KMS-11 (cell line): ENCODE results near the gene CKAP2L.

Experiments
- H2AFZ ChIP-seq: fragments of 200-600 bp; sonication (generic); 2 replicates; pipeline ENCODE4 v1.6.1; 2016; ENCODE audit warnings: antibody characterized with exemption, mixed run types, low read depth
- H3K27ac ChIP-seq: fragments of 200-600 bp; sonication (generic); 2 replicates; pipeline ENCODE4 v1.6.1; 2016; ENCODE audit warnings: mild to moderate bottlenecking, mixed run types
- H3K27me3 ChIP-seq: fragments of 200-600 bp; sonication (generic); 2 replicates; pipeline ENCODE4 v1.6.1; 2017; ENCODE audit warnings: mild to moderate bottlenecking, low read depth, mixed run types, moderate library complexity; ENCODE audit not compliant: insufficient read depth
- H3K36me3 ChIP-seq: fragments of 200-600 bp; sonication (generic); 2 replicates; pipeline ENCODE4 v1.6.1; 2017; ENCODE audit warnings: mild to moderate bottlenecking, mixed run types; ENCODE audit not compliant: insufficient read depth
- H3K4me1 ChIP-seq: fragments of 200-600 bp; sonication (generic); 2 replicates; pipeline ENCODE4 v1.6.1; 2016; ENCODE audit warnings: mild to moderate bottlenecking, low read depth, mixed run types; ENCODE audit not compliant: poor library complexity, severe bottlenecking
- H3K4me2 ChIP-seq: fragments of 200-600 bp; sonication (generic); 2 replicates; pipeline ENCODE4 v1.7.0; 2016; ENCODE audit warnings: mild to moderate bottlenecking, mixed run types
- H3K4me3 ChIP-seq: fragments of 200-600 bp; sonication (generic); IDR thresholded peaks from 2 replicates; pipeline ENCODE4 v1.6.1; 2017; ENCODE audit warnings: low read depth, low read length, mixed read lengths; ENCODE audit not compliant: insufficient read depth
- H3K79me2 ChIP-seq: fragments of 200-600 bp; sonication (generic); 2 replicates; pipeline ENCODE4 v1.6.1; 2016; ENCODE audit warnings: low read depth, mixed run types; ENCODE audit not compliant: insufficient read depth
- H3K9ac ChIP-seq: fragments of 200-600 bp; sonication (generic); 2 replicates; pipeline ENCODE4 v1.6.1; 2016; ENCODE audit warnings: mild to moderate bottlenecking, mixed run types
- H4K20me1 ChIP-seq: fragments of 200-600 bp; sonication (generic); 2 replicates; pipeline ENCODE4 v1.6.1; 2016; ENCODE audit warnings: mild to moderate bottlenecking, mixed run types; ENCODE audit not compliant: insufficient read depth
- TF ChIP-seq, protein P1 (sequence below): fragments of 200-600 bp; sonication (generic); conservative IDR thresholded peaks from 2 replicates; pipeline ENCODE4 v1.6.1; 2017; ENCODE audit warnings: low read depth, mild to moderate bottlenecking, antibody characterized with exemption, low read length, moderate library complexity, mixed read lengths

The CKAP2L gene

DNA sequence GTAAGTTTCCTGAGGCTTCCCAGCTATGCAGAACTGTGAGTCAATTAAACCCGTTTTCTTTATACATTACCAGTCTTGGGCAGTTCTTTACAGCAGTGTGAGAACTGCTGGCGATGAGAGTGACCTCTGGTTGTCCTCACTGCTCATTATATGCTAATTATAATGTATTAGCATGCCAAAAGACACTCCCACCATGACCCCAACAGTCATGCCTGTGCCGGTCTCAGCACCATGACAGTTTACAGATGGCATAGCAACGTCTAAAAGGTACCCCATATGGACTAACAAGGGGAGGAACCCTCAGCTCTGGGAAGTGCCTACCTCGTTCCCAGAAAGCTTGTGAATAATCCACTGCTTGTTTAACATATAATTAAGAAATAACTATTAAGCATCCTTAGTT is 28.0 kb upstream of the CKAP2L start:
- no peak overlapping the region for H2AFZ ChIP-seq
- H3K9ac ChIP-seq = no peak overlapping the region
- no peaks in the 10 kb centered on the region for H3K79me2 ChIP-seq
- no peaks in the 10 kb centered on the region for H3K4me1 ChIP-seq
- H3K4me2 ChIP-seq = no peak overlapping the region
- no peak overlapping the region for H3K4me3 ChIP-seq
- TF ChIP-seq, protein P1, sequence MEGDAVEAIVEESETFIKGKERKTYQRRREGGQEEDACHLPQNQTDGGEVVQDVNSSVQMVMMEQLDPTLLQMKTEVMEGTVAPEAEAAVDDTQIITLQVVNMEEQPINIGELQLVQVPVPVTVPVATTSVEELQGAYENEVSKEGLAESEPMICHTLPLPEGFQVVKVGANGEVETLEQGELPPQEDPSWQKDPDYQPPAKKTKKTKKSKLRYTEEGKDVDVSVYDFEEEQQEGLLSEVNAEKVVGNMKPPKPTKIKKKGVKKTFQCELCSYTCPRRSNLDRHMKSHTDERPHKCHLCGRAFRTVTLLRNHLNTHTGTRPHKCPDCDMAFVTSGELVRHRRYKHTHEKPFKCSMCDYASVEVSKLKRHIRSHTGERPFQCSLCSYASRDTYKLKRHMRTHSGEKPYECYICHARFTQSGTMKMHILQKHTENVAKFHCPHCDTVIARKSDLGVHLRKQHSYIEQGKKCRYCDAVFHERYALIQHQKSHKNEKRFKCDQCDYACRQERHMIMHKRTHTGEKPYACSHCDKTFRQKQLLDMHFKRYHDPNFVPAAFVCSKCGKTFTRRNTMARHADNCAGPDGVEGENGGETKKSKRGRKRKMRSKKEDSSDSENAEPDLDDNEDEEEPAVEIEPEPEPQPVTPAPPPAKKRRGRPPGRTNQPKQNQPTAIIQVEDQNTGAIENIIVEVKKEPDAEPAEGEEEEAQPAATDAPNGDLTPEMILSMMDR = no peak
- H4K20me1 ChIP-seq = no peaks in the 10 kb centered on the region
- H3K27ac ChIP-seq = no peak overlapping the region
- no peaks in the 10 kb centered on the region for H3K27me3 ChIP-seq
- no peaks in the 10 kb centered on the region for H3K36me3 ChIP-seq

DNA sequence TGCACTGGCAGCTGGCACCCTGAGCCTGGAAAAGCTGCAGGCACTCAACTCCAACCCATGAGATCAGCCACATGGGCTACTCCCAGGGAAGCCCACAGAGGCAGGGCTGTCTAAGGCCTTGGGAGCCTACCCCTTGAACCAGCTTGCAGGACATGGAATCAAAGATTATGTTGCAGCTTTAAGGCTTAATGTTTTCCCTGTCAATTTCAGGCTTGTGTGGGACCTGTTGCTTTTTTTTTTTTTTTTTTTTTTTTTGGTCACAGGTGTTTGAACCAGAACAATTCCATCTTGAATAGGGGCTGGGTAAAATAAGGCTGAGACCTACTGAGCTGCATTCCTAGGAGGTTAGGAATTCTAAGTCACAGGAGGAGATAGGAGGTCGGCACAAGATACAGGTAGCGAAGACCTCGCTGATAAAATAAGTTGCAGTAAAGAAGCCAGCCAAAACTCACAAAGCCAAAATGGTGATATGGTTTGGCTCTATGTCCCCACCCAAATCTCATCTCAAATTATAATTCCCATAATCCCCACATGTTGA is 27.4 kb upstream of the CKAP2L start:
- H3K27me3 ChIP-seq = no peaks in the 10 kb centered on the region
- no peaks in the 10 kb centered on the region for H3K4me1 ChIP-seq
- H3K4me3 ChIP-seq = no peak overlapping the region
- no peaks in the 10 kb centered on the region for H3K79me2 ChIP-seq
- no peak overlapping the region for H3K4me2 ChIP-seq
- H3K36me3 ChIP-seq = no peaks in the 10 kb centered on the region
- no peak overlapping the region for H2AFZ ChIP-seq
- no peak overlapping the region for H3K9ac ChIP-seq
- no peaks in the 10 kb centered on the region for H4K20me1 ChIP-seq
- no peak overlapping the region for H3K27ac ChIP-seq
- TF ChIP-seq, protein P1 = no peak

DNA sequence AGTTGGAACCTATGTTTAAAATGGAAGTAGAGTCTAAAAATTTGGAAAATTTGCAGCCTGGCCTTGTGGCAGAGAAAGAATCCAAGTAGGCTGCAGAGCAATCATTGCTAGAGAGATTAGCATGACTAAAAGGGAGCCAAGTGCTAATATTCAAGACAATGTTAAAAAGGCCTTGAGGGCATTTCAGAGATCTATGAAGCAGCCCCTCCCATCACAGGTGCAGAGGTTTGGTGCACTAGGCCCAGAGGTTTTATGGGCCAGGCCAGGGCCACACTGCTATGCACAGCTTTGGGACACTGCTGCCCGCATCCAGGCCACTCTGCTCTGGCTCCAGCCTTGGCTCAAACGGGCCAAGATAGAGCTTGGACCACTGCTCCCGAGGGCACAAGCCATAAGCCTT is 26.6 kb upstream of the CKAP2L start:
- no peak overlapping the region for H3K27ac ChIP-seq
- H3K27me3 ChIP-seq = no peaks in the 10 kb centered on the region
- H3K4me2 ChIP-seq = no peak overlapping the region
- TF ChIP-seq, protein P1 = no peak
- no peak overlapping the region for H3K9ac ChIP-seq
- H3K4me1 ChIP-seq = no peaks in the 10 kb centered on the region
- H4K20me1 ChIP-seq = no peaks in the 10 kb centered on the region
- no peak overlapping the region for H2AFZ ChIP-seq
- H3K36me3 ChIP-seq = no peaks in the 10 kb centered on the region
- H3K79me2 ChIP-seq = no peaks in the 10 kb centered on the region
- no peak overlapping the region for H3K4me3 ChIP-seq

DNA sequence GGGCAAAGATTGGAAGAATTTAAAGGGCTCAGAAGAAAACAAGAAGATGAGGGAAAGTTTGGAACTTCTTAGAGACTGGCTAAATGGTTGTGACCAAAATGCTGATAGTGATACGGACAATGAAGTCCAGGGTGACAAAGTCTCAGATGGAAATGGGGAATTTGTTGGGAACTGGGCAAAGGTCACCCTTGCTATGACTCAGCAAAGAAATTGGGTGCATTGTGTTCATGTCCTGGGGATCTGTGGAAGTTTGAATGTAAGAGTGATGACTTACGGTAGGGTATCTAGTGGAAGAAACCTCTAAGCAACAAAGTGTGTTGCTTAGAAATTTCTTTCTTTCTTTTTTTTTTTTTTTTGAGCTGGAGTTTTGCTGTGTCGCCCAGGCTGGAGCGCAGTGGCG is 25.9 kb upstream of the CKAP2L start:
- Histone ChIP-seq H4K20me1 (no peaks in the 10 kb centered on the region), H3K4me2 (no peak overlapping the region), H3K27me3 (no peaks in the 10 kb centered on the region), H3K79me2 (no peaks in the 10 kb centered on the region), H3K27ac (no peak overlapping the region), H3K4me3 (no peak overlapping the region), H3K9ac (no peak overlapping the region), H2AFZ (no peak overlapping the region), H3K36me3 (no peaks in the 10 kb centered on the region), H3K4me1 (no peaks in the 10 kb centered on the region)
- TF ChIP-seq, protein P1 = no peak

DNA sequence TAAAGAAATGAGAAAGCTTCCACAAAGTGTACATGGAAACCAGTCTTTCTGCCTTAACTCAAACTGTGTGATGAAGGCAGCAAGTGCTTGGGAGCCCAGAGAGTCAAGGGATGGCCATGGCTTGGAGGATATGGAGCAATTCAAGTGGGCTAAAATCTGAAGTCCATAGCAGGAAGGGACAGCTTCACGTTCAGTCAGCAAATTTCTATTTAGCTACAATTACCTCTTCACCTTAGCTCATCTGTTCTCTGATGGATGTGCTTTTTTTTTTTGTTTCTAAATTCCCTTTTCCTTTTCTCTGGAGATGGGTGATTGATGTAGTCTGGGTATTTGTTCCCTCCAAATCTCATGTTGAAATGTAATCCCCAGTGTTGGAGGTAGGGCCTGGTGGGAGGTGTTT is 24.8 kb upstream of the CKAP2L start:
- H3K4me3 ChIP-seq = no peak overlapping the region

More for the DNA sequence above, 24.8 kb upstream of the CKAP2L start:
- no peak overlapping the region for H3K4me2 ChIP-seq
- no peaks in the 10 kb centered on the region for H3K27me3 ChIP-seq
- TF ChIP-seq, protein P1 = no peak
- H3K27ac ChIP-seq = no peak overlapping the region
- H2AFZ ChIP-seq = no peak overlapping the region
- no peaks in the 10 kb centered on the region for H4K20me1 ChIP-seq
- no peak overlapping the region for H3K9ac ChIP-seq
- H3K4me1 ChIP-seq = no peaks in the 10 kb centered on the region
- H3K36me3 ChIP-seq = no peaks in the 10 kb centered on the region
- no peaks in the 10 kb centered on the region for H3K79me2 ChIP-seq
